NCI-H187 treated with DMSO at 0.1 percent for 48 hours (cell line): Measurements from ENCODE around the gene SPACA9.

ENCODE experiments used
- DNase-seq: peaks from one replicate; lab custom pipeline; 2025; lab: John Stamatoyannopoulos, UW

SPACA9 gene

GRCh38 chr9:132863096-132863495 is 15.6 kb upstream of the SPACA9 start:
- no peak for DNase-seq

- DNase-seq = no peak
These were observed 14.4 kb upstream of the SPACA9 start for GRCh38 chr9:132864277-132864676.

GRCh38 chr9:132864691-132865090 is 14.0 kb upstream of the SPACA9 start:
- no peak for DNase-seq

GRCh38 chr9:132866898-132867297 is 11.8 kb upstream of the SPACA9 start:
- no peak for DNase-seq

- DNase-seq = no peak
These were observed 9.4 kb upstream of the SPACA9 start for GRCh38 chr9:132869266-132869665.

GRCh38 chr9:132873403-132873802 is 5.3 kb upstream of the SPACA9 start:
- no peak for DNase-seq

GRCh38 chr9:132875159-132875558 is 3.5 kb upstream of the SPACA9 start:
- no peak for DNase-seq

GRCh38 chr9:132876849-132877248 is 1.8 kb upstream of the SPACA9 start:
- DNase-seq = no peak

GRCh38 chr9:132877458-132877823 is 1.3 kb upstream of the SPACA9 start:
- no peak for DNase-seq

GRCh38 chr9:132877824-132878694 is 639 bp upstream of the SPACA9 start, which contains the start of gene AK8:
Gene AK8 (minus strand): TSS chr9:132878284. CDS start chr9:132878255, 29 bp downstream.
- no peak for DNase-seq

- no peak for DNase-seq
These were observed 992 bp downstream of the SPACA9 start for GRCh38 chr9:132879457-132880323.

GRCh38 chr9:132880324-132880661 is 1.6 kb downstream of the SPACA9 start:
- DNase-seq = no peak

GRCh38 chr9:132881826-132882225 is 3.1 kb downstream of the SPACA9 start:
- DNase-seq = no peak

- no peak for DNase-seq
These were observed 3.9 kb downstream of the SPACA9 start for GRCh38 chr9:132882616-132883015.

GRCh38 chr9:132883349-132884294 is 4.9 kb downstream of the SPACA9 start:
- DNase-seq = no peak

- DNase-seq = no peak
These were observed 7.1 kb downstream of the SPACA9 start for GRCh38 chr9:132885720-132886333.

- DNase-seq = no peak
These were observed 7.6 kb downstream of the SPACA9 start for GRCh38 chr9:132886334-132886725.

GRCh38 chr9:132887181-132888120 is 8.8 kb downstream of the SPACA9 start:
- no peak for DNase-seq

GRCh38 chr9:132888151-132888550 is 9.5 kb downstream of the SPACA9 start:
- DNase-seq = no peak

- no peak for DNase-seq
These were observed 13.7 kb downstream of the SPACA9 start for GRCh38 chr9:132892400-132892799.
